Lower lobe of right lung (tissue), 2 donors: Measurements from ENCODE around the gene ZBTB7B. TPM values are rescaled to one million over a fixed set of nuclear protein-coding genes. Genes with fewer than 3 reads are reported as not detected.

ENCODE experiments used
- ATAC-seq, 2 donors: fragments of 200-7000 bp; cut with Tn5 transposase; one replicate each; pipeline ENCODE4 v1.9.1; 2020 to 2022; ENCODE audit warnings: mild to moderate bottlenecking in 2 of 2, moderate library complexity in 2 of 2
- DNase-seq: peaks from one replicate; pipeline ENCODE4 v3.0.0-alpha.2; 2020
- H3K27ac ChIP-seq: fragments of 200-600 bp; one replicate; pipeline ENCODE4 v1.8.0; 2022
- H3K27me3 ChIP-seq: fragments of 200-600 bp; one replicate; pipeline ENCODE4 v1.8.0; 2022; ENCODE audit warnings: low read depth
- H3K36me3 ChIP-seq: fragments of 200-600 bp; one replicate; pipeline ENCODE4 v1.8.0; 2022; ENCODE audit warnings: mild to moderate bottlenecking
- H3K4me1 ChIP-seq: fragments of 200-600 bp; one replicate; pipeline ENCODE4 v1.8.0; 2022
- H3K4me3 ChIP-seq: fragments of 200-600 bp; one replicate; pipeline ENCODE4 v1.8.0; 2022; ENCODE audit warnings: mild to moderate bottlenecking
- H3K9me3 ChIP-seq: fragments of 200-600 bp; one replicate; pipeline ENCODE4 v1.8.0; 2022
- intact Hi-C: fragments of 100-400 bp; cut with DNase I; formaldehyde crosslinking; loops from one replicate; pipeline ENCODE4 v1.11.0; 2022
- total RNA-seq: library from RNA; stranded (reverse); fragmentation: NEBNext Ultra II Directional; extraction: Animal tissue kit (Norgen Biotek cat#: 25700); gene quantifications from one replicate; pipeline ENCODE4 v1.2.1, GENCODE V29; 2021
- TF ChIP-seq, protein P1 (sequence below): fragments of 200-600 bp; IDR thresholded peaks from one replicate; pipeline ENCODE4 v1.8.0; 2022; ENCODE audit warnings: antibody characterized with exemption, mild to moderate bottlenecking
- donor health status: DM: no; HTN: yes; CAD: no; lungs with severe emphysema.

ZBTB7B gene
- total RNA-seq, 1 donor from 2014 or later, result 72.0 TPM

DNA sequence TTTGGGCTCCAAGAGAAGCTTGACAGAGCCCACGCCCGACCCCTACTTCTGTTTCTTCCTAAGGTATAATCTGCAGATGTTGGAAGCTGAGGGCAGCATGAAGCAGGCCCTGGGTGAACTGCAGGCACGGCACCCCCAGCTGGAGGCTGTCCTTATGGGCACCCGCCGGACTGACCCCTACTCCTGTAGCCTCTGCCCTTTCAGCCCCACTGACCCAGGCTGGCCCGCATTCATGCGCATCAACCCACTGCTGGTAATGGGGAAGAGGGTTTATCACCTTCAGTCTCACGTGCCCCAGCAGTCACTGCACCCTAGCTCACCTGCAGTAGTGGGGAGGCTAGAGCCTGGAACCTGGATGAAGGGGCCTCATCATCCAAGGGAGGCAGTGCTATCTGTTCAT, 12.3 kb upstream of the ZBTB7B start:
- Histone ChIP-seq H3K27ac (no peak overlapping the region), H3K9me3 (no peaks in the 10 kb centered on the region), H3K4me1 (no peaks in the 10 kb centered on the region), H3K4me3 (no peak overlapping the region), H3K36me3 (peaks cover 43% of the 10 kb centered on the region), H3K27me3 (no peaks in the 10 kb centered on the region)
- ATAC-seq (no peak), DNase-seq (peak; percentile 29)
- intact Hi-C loops, result no loop called here
- TF ChIP-seq, protein P1, sequence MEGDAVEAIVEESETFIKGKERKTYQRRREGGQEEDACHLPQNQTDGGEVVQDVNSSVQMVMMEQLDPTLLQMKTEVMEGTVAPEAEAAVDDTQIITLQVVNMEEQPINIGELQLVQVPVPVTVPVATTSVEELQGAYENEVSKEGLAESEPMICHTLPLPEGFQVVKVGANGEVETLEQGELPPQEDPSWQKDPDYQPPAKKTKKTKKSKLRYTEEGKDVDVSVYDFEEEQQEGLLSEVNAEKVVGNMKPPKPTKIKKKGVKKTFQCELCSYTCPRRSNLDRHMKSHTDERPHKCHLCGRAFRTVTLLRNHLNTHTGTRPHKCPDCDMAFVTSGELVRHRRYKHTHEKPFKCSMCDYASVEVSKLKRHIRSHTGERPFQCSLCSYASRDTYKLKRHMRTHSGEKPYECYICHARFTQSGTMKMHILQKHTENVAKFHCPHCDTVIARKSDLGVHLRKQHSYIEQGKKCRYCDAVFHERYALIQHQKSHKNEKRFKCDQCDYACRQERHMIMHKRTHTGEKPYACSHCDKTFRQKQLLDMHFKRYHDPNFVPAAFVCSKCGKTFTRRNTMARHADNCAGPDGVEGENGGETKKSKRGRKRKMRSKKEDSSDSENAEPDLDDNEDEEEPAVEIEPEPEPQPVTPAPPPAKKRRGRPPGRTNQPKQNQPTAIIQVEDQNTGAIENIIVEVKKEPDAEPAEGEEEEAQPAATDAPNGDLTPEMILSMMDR, result no peak

DNA sequence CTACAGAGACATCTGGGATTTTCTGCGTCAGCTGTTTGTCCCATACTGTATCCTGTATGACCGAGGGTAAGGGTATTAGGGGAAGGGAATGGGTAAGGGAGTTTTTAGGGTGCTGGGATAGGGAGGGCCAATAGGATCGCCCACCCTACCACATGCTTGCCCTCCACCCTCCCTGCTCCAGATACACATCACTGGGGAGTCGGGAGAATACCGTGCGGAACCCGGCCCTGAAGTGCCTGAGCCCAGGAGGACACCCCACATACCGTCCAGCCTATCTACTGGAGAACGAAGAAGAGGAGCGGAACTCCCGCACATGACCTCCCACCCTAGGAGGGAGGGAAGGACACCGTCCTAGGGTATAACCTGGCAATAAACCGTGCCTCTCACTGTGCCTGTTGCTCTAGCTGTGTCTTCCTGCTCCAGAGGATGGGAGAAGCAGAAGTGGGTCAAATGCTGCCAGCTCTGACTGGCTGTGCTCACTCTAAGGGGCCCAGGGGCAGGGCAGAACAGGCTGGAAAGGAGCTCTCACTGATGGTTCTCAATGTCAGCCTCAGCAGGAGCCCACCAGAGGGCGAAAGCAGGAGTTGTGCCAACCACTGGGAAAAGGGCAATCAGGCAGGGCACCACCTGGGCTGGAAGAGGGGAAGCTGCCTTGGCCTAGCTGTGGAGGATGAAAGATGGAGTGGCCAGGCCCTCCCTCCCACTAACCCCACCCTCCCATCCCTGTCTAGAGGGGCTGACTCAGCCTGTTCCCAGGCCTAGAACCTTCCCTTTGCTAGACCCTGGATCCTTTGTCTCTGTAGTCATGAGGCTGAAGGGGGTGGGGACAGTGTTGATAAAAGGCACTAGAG, 9.7 kb upstream of the ZBTB7B start:
- TF ChIP-seq, protein P1, result no peak
- Histone ChIP-seq H3K27me3 (no peaks in the 10 kb centered on the region), H3K27ac (no peak overlapping the region), H3K9me3 (no peaks in the 10 kb centered on the region), H3K4me3 (no peak overlapping the region), H3K36me3 (peaks cover 36% of the 10 kb centered on the region), H3K4me1 (peaks cover 15% of the 10 kb centered on the region)
- intact Hi-C loops, result no loop called here
- DNase-seq (peak; percentile 34), ATAC-seq (no peak)

- Histone ChIP-seq H3K4me1 (peaks cover 20% of the 10 kb centered on the region), H3K4me3 (no peak within 1 kb of the TSS), H3K27me3 (no peaks in the 10 kb centered on the region), H3K27ac (no peak within 1 kb of the TSS), H3K36me3 (peaks cover 28% of the 10 kb centered on the region), H3K9me3 (no peaks in the 10 kb centered on the region)
- intact Hi-C loops, result no loop called here
- DNase-seq, result peak; percentile 25
- no peak for ATAC-seq
- TF ChIP-seq, protein P1, result no peak
These were observed 8.9 kb upstream of the ZBTB7B start, which contains the start of gene LENEP for GRCh38 chr1:154993572-154994268. TSS of gene LENEP (plus strand) at chr1:154993586. CDS start at chr1:154993608, 22 bp downstream.

GRCh38 chr1:154994269-154994587, 8.4 kb upstream of the ZBTB7B start:
- DNase-seq (no peak), ATAC-seq (no peak)
- Histone ChIP-seq H3K36me3 (peaks cover 25% of the 10 kb centered on the region), H3K9me3 (no peaks in the 10 kb centered on the region), H3K27ac (no peak overlapping the region), H3K27me3 (no peaks in the 10 kb centered on the region), H3K4me3 (no peak overlapping the region), H3K4me1 (peaks cover 25% of the 10 kb centered on the region)
- TF ChIP-seq, protein P1, result no peak
- intact Hi-C loops, result no loop called here

DNA sequence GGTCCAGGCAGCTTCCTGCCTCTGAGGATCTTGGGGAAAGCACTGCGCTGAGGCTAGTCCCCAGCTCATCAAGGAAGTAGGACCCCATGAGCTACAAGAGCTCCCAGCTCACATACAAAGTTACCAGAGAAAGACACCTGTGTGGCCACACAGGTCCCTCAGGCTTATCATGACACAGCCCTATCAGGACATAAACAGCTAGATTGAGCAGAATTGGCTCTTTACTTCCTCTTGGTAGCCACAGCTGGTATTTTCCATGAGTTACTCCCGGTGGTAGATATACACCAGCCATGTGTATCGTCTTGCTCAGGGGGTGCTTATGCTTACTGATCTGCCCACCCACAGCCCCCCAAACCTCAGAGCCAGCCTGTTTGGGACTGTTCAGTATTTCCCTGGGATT, 8.0 kb upstream of the ZBTB7B start:
- Histone ChIP-seq H3K27me3 (no peaks in the 10 kb centered on the region), H3K9me3 (no peaks in the 10 kb centered on the region), H3K27ac (no peak overlapping the region), H3K4me1 (peaks cover 29% of the 10 kb centered on the region), H3K4me3 (no peak overlapping the region), H3K36me3 (peaks cover 22% of the 10 kb centered on the region)
- peak; percentile 18 for DNase-seq
- intact Hi-C loops, result no loop called here
- ATAC-seq, result no peak
- TF ChIP-seq, protein P1, result no peak
